GM21528 (cell line): ENCODE data around the gene NDUFV3.
"Not testable (repeated sequence)": the region's sequence is repeated elsewhere in the genome, so short reads cannot be mapped to it uniquely, and the experiment has no call there.

Experiments
- ATAC-seq: cut with Tn5 transposase; IDR thresholded peaks from one replicate; pipeline ENCODE4 v1.9.1; 2021; ENCODE audit warnings: mild to moderate bottlenecking, moderate library complexity; ENCODE audit not compliant: unreplicated experiment, low FRiP score

NDUFV3 gene

DNA sequence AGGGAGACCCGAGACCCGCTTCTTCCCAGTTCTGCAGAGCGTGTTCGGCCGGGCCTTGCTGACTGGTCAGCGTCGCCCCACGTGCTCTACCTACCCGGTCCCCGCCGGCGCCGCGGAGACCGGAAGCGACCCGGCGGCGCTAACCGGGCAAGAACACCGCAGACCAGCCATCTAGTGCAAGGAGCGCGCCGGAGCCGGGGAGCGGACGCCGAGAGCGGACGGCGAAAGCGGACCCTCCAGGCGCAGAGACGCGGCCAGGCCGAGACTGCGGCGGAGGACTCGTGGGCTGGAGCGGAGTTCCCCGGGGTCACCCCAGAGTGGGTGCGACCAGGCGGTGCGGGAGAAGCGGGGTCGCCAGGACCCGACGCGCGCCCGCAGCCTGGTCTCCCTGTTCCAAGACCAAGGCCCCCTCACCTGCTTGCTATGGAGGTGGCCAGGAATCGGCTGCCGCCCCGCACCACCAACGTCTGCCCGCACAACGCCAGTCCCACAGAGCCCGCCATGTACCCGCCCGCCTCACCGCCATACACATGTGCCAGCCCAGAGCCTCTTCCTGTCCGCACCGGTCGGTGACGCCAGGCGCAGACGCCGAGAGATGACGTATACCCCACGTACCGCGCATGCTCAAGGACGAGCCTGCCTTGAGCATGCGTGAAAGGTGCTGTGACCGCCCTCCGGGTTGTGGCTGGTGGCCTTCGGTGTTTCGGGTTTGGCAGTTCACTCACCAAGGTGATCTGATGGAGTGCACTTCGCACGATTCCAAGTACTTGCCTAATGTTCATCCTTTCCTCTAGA, 13.9 kb upstream of the NDUFV3 start, which contains the start of gene WDR4:
WDR4 (minus strand) TSS at position 547 of the 795 bp plus-strand sequence; CDS start at position 503, 44 bp downstream.
- ATAC-seq = peak; percentile 87

DNA sequence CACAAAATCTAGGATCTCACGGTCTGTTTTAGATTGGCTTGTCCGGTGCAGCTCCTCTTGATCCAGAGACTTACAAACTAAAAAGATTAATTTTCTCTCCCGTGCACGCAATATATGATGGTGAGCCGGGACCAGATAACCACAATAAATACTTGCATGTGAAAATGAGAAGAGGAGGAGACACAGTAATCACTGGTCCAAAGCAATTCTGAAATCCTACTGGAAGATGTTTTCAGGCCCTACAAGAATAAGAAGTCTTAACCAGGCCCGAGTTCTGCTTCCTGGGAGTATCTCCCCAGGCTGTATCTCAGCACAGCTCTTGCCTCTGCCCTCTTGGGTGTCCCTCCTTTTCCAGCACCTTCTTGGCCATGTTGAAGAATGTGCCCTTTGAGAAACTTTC, 12.8 kb upstream of the NDUFV3 start:
- no peak for ATAC-seq

DNA sequence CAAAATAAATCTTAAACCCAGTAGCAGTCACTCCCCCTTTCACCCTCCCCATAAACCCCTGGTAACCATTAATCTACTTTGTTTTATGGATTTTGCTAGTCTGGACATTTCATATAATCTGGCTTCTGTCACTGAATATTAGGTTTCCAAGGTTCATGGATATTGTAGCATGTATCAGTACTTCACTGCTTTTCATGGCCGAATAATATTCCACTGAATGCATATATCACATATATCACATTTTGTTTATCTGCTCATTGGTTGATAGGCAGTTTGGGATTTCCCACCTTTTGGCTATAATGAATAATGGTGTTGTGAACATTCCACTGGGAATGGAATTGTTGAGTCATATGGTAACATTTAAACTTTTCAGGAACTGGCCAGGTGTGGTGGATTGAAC, 9.2 kb upstream of the NDUFV3 start:
- no peak for ATAC-seq

DNA sequence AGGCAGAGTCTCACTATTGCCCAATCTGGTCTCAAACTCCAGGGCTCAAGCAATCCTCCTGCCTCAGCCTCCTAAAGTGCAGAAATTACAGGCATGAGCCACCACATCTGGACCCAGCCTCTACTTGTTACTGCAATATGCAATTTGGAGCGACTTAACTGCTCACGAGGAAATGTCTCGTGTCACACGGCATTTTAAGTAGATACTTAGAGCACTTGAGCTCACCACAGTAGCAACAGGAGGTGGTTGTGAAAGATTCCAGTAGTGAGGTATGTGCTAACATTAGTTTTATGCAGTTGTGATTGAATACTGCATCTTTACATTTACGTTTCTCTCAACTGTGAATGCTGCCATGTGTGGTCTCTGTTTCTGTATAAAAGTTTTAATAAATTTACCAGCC, 5.8 kb upstream of the NDUFV3 start:
- ATAC-seq = no peak

DNA sequence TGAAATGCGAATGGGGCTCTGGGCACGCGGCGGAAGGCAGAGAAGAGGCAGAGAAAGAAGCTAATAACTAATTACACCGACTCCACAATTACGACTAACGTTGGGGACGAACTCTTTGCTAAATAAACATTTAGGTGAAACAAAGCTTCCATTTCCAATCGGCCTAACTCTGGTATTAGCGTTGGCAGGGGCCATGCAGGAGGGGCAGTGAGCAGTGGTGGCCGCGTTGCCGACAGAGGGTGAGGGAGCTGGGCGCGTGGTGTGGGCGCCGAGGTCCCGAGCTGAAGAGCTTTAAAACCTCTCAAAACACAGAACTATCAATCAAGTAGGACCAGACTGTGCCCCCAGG, 553 bp upstream of the NDUFV3 start:
- no peak for ATAC-seq

DNA sequence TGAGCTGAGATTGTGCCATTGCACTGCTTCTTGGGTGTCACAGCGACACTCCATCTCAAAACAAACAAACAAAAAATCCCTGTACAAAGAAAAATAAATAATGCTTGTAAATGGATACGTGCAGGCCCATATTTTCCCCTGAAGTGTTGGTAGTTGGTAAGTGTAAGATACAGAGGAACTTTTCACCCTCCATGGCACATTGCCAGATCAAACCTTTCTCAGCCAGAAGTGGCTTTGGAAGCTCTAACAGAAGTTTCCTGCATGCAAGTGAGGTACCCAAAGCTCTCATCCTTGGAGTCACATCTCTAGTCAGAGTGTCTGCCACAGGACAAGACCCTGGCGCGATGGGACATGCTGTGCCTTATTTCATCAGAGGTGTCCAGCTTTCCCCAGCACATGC, 7.3 kb downstream of the NDUFV3 start:
- no peak for ATAC-seq

DNA sequence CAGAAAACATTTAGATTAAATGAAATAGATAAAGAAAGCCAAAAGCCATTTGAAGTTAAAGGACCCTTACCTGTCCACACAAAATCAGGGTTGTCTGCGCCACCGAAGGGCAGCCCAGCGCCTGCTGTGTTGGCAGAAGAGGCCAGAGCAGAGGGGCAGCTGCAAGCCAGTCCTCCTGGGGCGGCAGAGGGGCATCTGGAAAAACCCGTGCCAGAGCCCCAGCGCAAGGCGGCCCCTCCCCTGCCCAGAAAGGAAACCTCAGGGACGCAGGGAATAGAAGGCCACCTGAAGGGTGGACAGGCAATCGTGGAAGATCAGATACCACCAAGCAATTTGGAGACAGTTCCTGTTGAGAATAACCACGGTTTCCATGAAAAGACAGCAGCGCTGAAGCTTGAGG, 10.7 kb downstream of the NDUFV3 start:
- no peak for ATAC-seq

DNA sequence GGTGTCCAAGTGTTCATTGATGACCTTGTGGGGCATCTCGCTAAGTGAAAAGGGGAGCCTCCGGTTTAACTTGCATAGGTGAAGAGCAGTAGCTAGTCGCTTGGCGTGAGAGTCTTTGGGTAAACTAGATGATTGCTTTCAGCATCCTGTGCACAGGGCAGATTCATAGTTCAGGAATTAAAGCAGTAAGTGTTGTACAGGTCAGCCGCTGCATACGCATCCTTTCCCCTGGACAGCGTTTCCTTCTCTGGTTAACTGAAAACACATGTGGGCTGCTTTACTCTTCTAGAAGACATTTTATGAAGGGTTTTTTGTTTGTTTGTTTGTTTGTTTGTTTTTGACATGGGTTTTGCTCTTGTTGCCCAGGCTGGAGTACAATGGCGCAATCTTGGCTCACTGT, 12.1 kb downstream of the NDUFV3 start:
- ATAC-seq = no peak

DNA sequence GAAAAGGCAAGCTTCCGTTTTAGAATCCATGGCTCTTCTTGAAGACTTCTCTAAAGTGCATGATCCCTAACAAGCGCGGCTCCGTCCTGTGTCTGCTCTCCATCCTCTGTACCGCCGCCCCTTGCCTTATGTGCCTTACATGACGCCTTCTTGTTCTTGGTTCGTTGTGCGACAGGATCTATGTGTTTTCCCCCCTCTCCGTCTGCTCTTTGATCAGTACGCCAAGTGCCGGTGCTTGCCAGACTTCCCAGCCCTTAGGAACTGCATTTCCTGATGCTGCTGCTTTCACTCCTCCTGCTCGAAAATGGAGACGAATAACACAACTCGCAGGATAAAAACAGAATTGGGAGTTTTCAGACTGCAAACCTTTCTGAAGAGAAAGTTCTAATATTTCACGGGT, 13.1 kb downstream of the NDUFV3 start:
- ATAC-seq = no peak

DNA sequence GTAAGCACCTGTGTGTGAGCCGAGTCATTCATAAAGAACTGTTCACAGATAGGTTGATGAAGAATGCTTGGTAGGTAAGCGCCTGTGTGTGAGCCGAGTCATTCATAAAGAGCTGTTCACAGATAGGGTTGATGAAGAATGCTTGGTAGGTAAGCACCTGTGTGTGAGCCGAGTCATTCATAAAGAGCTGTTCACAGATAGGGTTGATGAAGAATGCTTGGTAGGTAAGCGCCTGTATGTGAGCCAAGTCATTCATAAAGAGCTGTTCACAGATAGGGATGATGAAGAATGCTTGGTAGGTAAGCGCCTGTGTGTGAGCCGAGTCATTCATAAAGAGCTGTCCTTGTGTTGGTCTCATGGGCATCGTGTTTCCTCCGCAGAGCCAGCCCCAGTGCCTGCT, 15.4 kb downstream of the NDUFV3 start:
- ATAC-seq = not testable (repeated sequence)

DNA sequence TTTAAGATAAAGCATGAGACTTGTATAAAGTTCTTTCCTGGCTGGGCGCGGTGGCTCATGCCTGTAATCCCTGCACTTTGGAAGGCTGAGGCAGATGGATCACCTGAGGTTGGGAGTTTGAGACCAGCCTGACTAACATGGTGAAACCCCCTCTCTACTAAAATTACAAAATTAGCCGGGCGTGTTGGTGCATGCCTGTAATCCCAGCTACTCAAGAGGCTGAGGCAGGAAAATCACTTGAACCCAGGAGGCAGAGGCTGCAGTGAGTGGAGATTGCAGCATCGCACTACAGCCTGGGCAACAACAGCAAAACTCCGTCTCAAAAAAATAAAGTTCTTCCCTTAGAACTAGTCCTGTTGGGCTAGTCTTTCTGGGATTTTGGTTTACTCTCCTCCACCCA, 18.8 kb downstream of the NDUFV3 start:
- not testable (repeated sequence) for ATAC-seq

DNA sequence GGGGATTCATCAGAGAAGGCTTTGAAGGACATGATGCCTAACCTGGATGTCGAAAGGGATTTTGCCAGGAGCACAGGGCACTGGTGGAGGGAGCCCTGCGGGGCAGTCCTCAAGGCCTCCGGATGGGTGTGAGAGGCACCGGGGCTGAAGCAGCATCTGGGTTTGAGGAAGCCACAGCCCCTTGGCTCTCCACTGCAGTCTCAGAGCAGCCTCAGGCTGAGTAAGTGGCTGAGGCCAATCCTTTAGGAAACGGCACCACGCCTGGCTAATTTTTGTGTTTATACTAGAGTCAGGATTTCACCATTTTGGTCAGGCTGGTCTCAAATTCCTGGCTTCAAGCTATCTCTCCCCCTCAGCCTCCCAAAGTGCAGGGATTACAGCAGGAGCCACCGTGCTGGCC, 20.4 kb downstream of the NDUFV3 start:
- ATAC-seq = no peak

DNA sequence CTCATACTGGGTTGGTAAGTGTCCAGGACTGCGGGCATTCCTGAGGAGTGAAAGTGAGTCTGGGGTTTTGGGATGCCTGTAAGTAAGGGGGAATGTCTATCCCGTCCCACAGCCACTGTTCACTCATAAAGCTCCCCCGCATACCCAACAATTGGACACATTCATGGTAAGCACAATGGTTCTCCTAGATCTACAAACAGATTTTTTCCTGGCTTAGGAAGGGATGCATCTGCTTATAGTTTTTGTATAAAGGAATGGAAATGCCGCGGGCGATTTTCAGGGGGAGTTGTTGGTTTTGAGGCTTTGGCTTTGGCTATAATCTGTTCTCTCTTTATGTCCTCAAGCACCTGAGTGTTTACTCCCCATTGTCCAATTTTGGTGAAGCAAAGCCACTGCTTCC, 25.2 kb downstream of the NDUFV3 start:
- no peak for ATAC-seq

DNA sequence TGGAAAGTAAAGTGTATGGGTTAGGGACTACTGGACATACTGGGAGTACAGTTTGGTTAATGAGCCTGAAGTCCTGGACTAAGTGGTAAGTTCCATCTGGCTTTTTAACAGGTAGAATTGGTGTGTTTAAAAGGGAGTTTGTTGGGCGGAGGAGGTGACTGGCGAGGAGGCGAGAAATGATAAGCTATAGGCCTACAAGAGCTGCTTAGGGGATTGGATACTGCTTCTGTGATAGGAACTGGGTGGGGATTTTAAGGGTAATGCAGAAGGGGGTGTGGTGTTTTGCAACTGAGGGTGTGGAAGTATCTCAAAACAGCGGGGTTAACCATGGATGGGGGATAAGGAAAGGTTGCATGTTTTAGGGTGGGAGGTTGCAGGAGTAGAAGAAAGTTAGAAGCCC, 28.8 kb downstream of the NDUFV3 start:
- ATAC-seq = no peak

DNA sequence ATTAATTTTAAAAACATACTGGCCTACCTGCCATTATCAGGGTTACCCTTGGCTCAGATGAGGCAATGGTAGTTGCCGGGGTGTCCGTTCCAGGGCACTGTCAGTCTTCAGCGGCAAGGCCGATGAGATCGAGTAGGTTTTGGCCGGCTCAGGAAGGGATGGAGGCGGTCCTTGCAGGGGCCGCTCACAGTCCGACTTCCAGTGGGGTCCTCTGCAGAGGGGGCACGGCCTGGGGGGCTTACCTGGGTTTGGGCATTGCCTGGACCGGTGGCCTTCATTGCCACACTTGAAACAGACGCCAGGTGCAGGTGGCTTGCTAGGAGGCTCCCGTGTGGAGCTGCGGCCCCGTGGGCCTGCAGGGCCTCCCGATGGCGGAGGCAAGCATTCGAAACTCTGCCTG, 29.8 kb downstream of the NDUFV3 start:
- no peak for ATAC-seq

DNA sequence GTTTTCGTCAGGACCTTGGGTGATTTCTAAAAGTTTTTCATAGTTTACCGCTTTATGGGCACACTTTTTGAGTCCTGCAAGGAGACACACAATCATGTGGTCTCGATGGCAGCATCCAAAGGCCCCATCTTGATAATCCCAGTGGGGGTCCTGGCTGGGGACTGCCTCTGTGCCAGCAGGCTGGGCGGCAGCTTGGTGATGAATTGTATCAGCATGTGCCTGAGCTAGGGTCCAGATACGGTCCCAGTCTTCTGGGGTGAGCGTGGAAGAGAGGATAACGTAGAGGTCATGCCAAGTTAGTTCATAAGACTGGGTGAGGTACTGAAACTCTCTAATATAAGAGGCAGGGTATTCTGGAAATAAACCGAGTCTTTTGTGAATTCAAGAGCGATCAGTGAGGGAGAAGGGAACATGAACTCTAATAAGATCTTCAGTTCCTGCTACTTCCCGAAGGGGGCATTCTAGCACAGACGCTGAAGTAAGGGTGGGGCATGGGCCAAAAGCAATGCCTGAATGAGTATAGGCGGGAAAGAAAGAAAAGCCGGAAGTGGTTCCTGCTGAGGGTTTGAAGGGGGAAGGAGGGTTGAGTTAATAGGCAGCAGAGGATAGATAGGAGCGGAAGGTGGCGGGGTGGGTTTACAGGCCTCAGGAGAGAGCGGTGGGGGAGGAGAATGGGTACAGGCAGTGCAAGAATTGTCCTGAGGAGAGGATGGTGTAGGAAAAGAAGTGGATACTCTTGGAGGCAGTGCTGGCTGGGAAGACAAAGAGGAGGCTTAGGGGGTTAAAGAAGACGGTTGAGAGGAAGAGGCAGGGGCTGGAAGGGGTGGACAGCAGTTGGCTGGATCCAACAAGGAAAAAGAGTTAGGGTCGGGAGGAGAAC, 30.7 kb downstream of the NDUFV3 start:
- no peak for ATAC-seq

DNA sequence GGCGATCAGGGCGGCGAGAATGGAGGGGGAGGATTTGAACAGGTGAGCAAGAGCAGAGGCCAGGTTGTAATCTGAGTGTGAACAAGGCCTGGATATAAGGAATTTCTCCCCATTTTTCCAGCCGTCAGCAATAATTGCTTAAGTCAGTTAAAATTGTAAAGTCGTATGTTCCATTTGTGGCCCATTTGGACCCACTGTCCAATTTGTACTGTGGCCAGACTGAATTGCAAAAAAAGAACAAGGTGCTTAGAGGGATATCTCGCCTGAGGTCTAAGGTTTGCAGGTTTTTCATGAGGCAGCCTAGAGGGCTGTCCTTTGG, 31.3 kb downstream of the NDUFV3 start:
- ATAC-seq = no peak

DNA sequence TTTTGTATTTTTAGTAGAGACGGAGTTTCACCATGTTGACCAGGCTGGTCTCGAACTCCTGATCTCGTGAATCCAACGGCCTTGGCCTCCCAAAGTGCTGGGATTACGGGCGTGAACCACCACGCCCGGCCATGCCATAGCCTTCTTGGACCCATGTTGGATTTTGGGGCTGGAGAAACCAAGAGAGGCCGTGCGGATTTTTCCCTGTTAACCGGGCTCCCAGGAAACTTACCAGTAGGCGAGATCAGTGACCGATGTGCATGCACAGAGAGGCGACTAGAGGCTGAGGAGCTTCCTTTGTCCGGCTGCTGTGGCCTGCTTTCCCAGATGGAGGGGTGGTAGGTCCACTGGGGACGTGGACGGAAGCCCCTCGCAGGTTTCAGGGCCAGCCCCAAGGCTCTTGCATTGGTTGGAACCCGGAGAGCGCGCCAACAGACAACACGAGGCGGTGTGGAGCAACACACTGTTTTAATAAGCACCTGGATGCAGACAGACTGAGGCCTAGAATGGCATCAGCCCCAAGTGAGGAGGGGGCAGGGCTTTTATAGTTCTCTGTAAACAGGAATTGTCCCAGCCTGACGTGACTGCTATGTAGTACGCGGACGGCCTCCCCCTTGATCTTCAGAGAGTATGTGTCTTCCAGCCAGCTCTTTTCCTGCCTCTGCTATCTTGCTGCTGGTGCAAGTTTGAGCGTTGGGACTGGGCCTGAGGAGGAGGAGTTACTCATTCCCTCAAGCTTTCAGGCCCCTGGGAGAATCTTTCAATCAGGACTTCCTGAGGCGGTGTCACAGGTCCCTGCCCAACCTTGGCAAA, 32.2 kb downstream of the NDUFV3 start, which contains the start of gene ERVH48-1:
ERVH48-1 (minus strand) TSS at position 517 of the 813 bp plus-strand sequence. CDS start 6,624 bp downstream, outside the sequence.
- no peak for ATAC-seq

DNA sequence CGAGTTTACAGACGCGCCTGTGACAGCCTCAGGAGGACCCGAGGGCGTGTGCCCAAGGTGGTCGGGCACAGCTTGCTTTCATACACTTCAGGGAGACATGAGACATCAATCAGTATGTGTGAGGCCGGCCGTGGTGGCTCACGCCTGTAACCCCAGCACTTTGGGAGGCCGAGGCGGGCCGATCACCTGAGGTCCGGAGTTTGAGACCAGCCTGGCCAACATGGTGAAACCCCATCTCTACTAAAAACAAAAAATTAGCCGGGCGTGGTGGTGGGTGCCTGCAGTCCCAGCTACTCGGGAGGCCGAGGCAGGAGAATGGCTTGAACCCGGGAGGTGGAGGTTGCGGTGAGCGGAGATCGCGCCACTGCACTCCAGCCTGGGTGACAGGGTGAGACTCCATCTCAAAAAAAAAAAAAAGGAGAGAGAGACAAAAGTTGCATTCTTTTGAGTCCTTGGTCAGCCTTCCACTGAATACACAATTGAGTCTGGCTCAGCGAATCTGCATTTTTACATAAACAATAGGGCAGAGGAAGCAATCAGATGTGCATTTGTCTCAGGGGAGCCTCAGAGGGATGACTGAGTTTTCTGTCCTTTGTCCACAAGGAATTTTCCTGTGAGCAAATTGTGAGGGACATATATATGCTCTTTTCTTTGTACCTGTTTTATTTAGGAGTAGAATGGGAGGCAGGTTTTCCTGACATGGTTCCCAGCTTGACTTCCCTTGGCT, 34.5 kb downstream of the NDUFV3 start:
- not testable (repeated sequence) for ATAC-seq

DNA sequence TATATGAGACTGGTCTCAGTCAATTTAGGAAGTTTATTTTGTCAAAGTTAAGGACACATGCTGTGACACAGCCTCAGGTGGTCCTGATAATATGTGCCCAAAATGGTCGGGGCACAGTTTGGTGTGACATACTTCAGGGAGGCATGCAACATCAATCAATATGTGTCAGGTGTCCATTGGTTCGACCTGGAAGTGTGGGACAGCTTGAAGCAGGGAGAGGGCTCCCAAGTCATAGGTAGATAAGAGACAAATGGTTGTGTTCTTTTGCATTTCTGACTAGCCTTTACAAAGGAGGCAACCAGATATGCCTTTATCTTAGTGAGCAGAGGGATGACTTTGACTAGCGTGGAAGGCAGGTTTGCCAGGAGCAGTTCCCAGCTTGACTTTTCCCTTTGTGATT, 36.9 kb downstream of the NDUFV3 start:
- no peak for ATAC-seq
